Activated naive CD4-positive, alpha-beta T cell treated with anti-CD3 and anti-CD28 coated beads for 36 hours (primary cell): ENCODE measurements around the gene PXK. TPM values are rescaled to one million over a fixed set of nuclear protein-coding genes. Genes with fewer than 3 reads are reported as not detected.

Experiments used
- CTCF ChIA-PET: fragments of 350-600 bp; sonication (Branson Sonifier 250); formaldehyde crosslinking; loops from one replicate; lab custom pipeline; 2021; ENCODE audit warnings: antibody characterized with exemption; lab: Charles Lee
- DNase-seq: peaks from one replicate; pipeline ENCODE4 v3.0.0-alpha.2; 2020
- H3K27ac Mint-ChIP-seq: one replicate; pipeline ENCODE4 v1.8.0; 2021; ENCODE audit warnings: mild to moderate bottlenecking, mixed read lengths
- H3K27me3 Mint-ChIP-seq: one replicate; pipeline ENCODE4 v1.8.0; 2021; ENCODE audit warnings: low read depth, mixed read lengths
- H3K36me3 Mint-ChIP-seq: one replicate; pipeline ENCODE4 v1.8.0; 2021; ENCODE audit warnings: low read depth, mixed read lengths
- H3K4me1 Mint-ChIP-seq: one replicate; pipeline ENCODE4 v1.8.0; 2021; ENCODE audit warnings: low read depth, mixed read lengths
- H3K4me3 Mint-ChIP-seq: one replicate; pipeline ENCODE4 v1.8.0; 2021; ENCODE audit warnings: mild to moderate bottlenecking, moderate library complexity, mixed read lengths
- H3K9me3 Mint-ChIP-seq: one replicate; pipeline ENCODE4 v1.8.0; 2021; ENCODE audit warnings: mixed read lengths
- intact Hi-C: fragments of 100-400 bp; cut with micrococcal nuclease; formaldehyde crosslinking; loops from one replicate; pipeline ENCODE4 v1.15.1; 2023
- total RNA-seq, 2 experiments: library from RNA; stranded (reverse); gene quantifications; one replicate each; pipeline ENCODE4 v1.2.3, GENCODE V29; 2021

Gene PXK
- total RNA-seq, 2 experiments from 2014 or later = 44.7 to 46.1 TPM

DNA sequence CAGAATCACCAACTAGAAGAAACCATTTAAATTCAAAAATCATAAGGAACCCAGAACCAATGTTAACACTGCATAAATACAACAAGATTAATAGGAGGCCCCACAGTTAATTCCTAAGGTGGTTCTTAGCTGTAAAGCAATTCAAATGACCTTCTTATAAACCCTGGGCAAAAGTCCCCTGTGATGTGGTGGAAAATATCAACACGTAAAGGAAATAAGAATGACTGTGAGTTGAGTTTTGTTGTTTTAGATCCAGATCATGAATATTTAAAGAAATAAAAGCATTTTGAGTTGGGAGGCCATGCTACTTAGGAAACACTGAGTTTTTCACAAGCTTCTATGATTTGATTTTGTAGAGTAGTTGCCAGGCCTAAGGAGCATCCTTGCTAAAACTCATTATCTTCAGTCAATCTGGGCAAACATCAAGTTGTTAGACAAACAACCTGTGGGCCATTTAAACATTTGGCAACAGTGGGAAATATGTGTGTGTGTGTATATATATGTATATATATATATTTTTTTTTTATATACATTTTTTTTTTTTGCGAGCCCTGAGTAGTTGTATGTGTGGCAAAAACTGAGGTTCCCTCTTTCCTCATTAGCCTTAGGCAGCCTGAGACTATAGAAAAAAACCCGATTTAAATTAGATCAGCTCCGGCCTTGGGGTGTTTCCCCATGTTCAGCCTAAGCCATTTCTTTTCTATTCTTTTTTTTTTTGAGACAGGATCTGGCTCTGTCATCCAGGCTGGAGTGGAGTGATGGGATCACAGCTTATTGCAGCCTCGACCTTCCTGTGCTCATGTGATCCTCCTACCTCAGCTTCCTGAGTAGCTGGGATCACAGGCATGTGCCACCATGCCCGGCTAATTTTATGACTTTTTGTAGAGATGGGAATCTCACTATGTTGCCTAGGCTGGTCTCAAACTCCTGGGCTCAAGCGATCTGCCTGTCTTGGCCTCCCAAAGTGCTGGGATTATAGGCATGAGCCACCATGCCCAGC, 8.0 kb upstream of the PXK start:
- peak overlapping the region; percentile 89 for H3K27ac Mint-ChIP-seq
- no peaks in the 10 kb centered on the region for H3K9me3 Mint-ChIP-seq
- H3K27me3 Mint-ChIP-seq = no peaks in the 10 kb centered on the region
- no peaks in the 10 kb centered on the region for H3K36me3 Mint-ChIP-seq
- CTCF ChIA-PET = interaction anchor here (0.6 to 2.3 kb wide), 7 partner anchors 10 to 209 kb away, joined by 3 to 21 read pairs (median 4); partner anchors contain the start of genes HTD2, PXK and RPP14
- intact Hi-C loops = loop anchor here (1.0 to 2.0 kb wide), 5 partner anchors 11 to 168 kb away; partner anchors contain the start of gene KCTD6
- peaks cover 42% of the 10 kb centered on the region for H3K4me1 Mint-ChIP-seq
- peak overlapping the region; percentile 16 for H3K4me3 Mint-ChIP-seq
- peak; percentile 21 for DNase-seq

DNA sequence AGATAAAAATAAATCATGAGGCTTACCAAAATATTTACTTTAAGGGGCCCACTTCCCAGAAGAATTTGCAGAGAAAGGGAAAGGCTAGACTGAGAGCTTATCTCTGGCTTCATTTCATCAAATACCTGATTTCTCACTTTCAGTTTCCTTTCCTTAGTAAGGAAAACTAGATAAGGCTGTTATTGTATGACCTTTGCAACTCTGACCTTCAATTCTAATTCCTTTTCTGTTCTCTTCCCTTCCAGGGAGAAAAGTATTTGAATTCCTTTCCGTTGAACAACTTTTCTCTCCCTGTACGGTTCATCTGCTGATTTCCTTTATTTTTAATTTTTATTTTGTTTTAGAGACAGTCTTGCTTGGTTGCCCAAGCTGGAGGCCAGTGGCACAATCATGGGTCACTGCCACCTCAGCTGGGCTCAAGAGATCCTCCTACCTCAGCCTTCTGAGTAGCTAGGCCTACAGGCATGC, 7.1 kb upstream of the PXK start:
- Mint-ChIP-seq H3K27me3 (no peaks in the 10 kb centered on the region), H3K4me3 (no peak overlapping the region), H3K4me1 (peaks cover 42% of the 10 kb centered on the region), H3K36me3 (no peaks in the 10 kb centered on the region), H3K9me3 (no peaks in the 10 kb centered on the region), H3K27ac (peak overlapping the region; percentile 89)
- CTCF ChIA-PET = interaction anchor here (1.3 to 2.3 kb wide), 4 partner anchors 9 to 208 kb away, joined by 4 to 21 read pairs (median 8); partner anchors contain the start of genes HTD2, PXK and RPP14
- DNase-seq = no peak
- intact Hi-C loops = loop anchor here (2.0 kb wide), 2 partner anchors 29 to 137 kb away; no protein-coding TSS in a partner anchor

DNA sequence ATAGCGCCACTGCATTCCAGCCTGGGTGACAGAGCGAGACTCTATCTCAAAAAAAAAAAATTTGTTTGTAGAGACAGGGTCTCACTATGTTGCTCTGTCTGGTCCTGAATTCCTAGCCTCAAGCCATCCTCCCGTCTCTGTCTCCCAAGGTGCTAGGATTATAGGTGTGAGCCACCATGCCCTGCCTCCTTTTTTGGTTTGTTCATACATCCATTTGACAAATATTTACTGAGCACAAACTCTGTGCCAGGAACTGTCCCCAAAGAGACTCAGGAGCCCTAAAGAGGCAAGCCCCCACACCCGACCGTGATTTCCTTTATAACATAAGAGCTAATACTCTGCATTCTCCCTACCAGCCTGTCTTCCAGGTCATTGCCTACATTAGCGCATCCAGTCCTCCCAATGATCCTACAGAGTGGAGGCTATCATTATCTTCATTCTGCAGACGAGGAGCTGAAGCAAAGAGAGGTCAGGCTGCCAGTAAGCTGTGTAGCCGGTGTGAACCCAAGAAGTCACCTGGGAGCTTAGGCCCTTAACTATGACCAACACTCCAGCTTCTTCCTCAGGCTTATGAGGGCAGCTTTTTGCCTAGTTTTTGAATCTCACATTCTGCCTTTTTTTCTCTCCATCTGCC, 6.3 kb upstream of the PXK start:
- CTCF ChIA-PET = interaction anchor here (0.6 to 2.1 kb wide), 3 partner anchors 8 to 169 kb away, joined by 3 to 8 read pairs (median 4); partner anchors contain the start of genes HTD2 and RPP14

DNA sequence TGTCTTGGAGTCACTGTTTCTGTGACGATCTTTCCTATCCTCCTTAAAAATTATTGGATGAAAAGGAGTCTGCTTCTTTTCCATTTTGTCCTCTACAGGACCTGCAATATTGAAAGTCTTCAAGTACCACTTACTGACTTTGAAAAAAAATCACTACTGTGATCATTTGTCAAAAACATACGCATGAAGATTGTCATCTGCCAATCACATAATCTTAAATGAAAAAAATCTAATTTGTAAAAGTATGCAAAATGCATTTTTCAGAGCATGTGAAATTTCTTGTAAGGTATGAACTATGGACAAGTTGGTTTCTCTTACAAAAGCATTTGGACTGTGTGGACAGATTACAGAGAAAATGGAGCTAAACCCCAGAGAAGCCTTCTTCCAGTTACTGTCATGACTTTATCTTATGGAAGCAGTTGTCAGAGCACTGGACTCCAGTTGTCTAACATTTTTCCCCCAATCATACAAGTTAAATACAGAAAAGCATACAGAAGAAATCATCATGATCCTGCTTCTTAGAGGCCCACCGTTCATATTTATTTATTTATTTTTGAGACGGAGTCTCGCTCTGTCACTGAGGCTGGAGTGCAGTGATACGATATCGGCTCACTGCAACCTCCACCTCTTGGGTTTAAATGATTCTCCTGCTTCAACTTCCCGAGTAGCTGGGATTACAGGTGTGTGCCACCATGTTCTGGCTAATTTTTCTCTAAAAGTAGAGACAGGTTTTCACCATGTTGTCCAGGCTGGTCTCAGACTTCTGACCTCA, 3.4 kb upstream of the PXK start:
- intact Hi-C loops = no loop called here
- H3K4me3 Mint-ChIP-seq = no peak overlapping the region
- no peak for DNase-seq
- H3K36me3 Mint-ChIP-seq = no peaks in the 10 kb centered on the region
- no peaks in the 10 kb centered on the region for H3K9me3 Mint-ChIP-seq
- H3K27me3 Mint-ChIP-seq = no peaks in the 10 kb centered on the region
- no peak overlapping the region for H3K27ac Mint-ChIP-seq
- H3K4me1 Mint-ChIP-seq = peaks cover 30% of the 10 kb centered on the region
- CTCF ChIA-PET = interaction anchor here (0.6 kb wide), 1 partner anchor 108 kb away, joined by 3 read pairs; no protein-coding TSS in a partner anchor

More for the DNA sequence above, 6.3 kb upstream of the PXK start:
- Mint-ChIP-seq H3K9me3 (no peaks in the 10 kb centered on the region), H3K4me1 (peaks cover 39% of the 10 kb centered on the region), H3K27me3 (no peaks in the 10 kb centered on the region), H3K36me3 (no peaks in the 10 kb centered on the region), H3K4me3 (no peak overlapping the region), H3K27ac (no peak overlapping the region)
- no peak for DNase-seq
- intact Hi-C loops = no loop called here

DNA sequence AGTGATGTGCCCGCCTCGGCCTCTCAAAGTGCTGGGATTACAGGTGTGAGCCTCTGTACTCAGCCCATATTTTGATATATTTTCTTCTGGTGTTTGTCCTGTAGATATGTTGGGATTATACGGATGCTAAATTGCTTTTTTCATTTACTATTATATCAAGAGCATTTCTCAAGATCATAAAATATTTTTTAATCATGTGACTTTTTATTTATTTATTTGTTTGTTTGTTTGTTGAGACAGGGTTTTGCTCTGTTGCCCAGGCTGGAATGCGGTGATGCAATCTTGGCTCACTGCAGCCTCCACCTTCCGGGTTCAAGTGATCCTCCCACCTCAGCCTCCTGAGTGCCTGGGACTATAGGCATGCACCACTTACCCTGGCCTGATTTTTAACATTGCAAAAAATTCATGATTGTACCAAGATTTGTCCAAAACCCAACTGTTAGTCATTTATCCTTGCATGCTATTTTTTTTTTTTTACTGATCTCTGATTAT, 2.7 kb upstream of the PXK start:
- Mint-ChIP-seq H3K27me3 (no peaks in the 10 kb centered on the region), H3K9me3 (no peaks in the 10 kb centered on the region), H3K4me3 (no peak overlapping the region), H3K36me3 (no peaks in the 10 kb centered on the region), H3K4me1 (peaks cover 30% of the 10 kb centered on the region), H3K27ac (no peak overlapping the region)
- DNase-seq = no peak
- intact Hi-C loops = no loop called here
- CTCF ChIA-PET = interaction anchor here (0.6 to 2.4 kb wide), 2 partner anchors 9 to 108 kb away, joined by 3 to 7 read pairs; no protein-coding TSS in a partner anchor

DNA sequence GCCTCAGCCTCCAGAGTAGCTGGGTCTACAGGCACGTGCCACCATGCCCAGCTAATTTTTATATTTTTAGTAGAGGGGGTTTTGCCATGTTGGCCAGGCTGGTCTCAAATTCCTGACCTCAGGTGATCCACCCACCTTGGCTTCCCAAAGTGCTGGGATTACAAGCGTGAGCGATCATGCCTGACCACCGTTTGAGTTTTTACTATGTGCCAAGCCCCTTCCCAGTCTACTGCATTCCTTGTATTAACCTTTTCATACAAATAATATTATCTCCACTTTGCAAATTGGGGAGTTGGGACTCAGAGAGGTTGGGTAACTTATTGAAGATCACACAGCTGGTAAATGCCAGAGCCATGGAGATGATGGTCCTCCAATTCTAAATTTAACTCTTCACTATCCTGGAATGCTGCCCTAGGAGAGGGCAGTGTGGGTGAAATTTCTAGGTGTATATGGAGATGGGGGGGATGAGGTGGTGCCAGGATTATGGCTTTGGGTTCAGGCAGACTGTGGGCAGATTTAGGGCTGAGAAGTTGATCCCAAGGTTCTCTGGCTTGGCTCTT, 1.0 kb upstream of the PXK start:
- intact Hi-C loops = loop anchor here (1.0 to 2.0 kb wide), 5 partner anchors 15 to 201 kb away; partner anchors contain the start of genes HTD2, KCTD6 and RPP14
- peaks cover 9% of the 10 kb centered on the region for H3K36me3 Mint-ChIP-seq

DNA sequence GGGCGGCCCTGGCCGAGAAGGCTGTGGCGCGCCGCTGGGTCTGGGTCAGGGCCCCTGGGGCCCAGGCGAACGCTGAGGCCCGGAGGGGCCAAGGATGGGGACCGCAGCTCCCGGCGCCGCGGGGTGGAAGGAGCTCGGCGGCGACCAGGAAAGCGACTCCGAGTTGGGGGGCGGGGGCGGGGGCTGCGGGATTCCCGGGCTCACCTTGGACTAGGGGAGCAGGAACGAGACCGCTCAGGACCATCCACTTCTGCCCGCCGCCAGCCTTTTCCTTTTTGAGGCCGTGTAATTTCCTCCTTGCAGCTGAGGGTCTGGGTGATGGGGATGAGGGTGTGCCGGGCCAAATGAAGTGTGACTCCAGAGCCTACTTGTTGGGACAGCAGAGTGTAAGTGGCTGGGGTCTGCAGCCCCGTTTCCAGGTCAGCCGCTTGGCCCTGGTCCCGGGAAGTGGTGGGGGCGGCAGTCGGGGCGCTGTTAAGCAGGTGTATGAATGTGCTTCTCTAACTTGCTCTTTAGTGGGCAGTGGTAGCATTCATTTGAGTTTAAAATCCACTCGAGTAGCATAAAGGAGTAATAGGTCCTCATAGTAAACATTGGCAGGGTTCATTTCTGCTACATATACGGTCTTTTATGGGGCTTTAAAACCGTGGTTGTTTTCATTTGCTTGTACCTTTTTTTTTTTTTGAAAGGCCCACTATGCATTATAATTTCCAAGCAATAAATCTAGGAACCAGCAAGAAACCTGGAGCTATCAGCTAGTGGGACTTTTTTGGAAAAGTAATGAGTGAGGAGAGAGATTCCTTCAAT, 717 bp downstream of the PXK start:
- intact Hi-C loops = loop anchor here (1.0 to 2.0 kb wide), 6 partner anchors 13 to 199 kb away; partner anchors contain the start of gene PDHB
- CTCF ChIA-PET = interaction anchor here (0.6 to 4.8 kb wide), 8 partner anchors 9 to 851 kb away, joined by 3 to 22 read pairs (median 4); partner anchors contain the start of genes HTD2 and RPP14
- H3K4me1 Mint-ChIP-seq = peaks cover 28% of the 10 kb centered on the region
- peak overlapping the region; percentile 100 for H3K4me3 Mint-ChIP-seq
- no peaks in the 10 kb centered on the region for H3K9me3 Mint-ChIP-seq
- H3K36me3 Mint-ChIP-seq = peaks cover 12% of the 10 kb centered on the region
- no peaks in the 10 kb centered on the region for H3K27me3 Mint-ChIP-seq
- H3K27ac Mint-ChIP-seq = peak overlapping the region; percentile 91
- DNase-seq = peak; percentile 45

More for the DNA sequence above, 1.0 kb upstream of the PXK start:
- Mint-ChIP-seq H3K4me3 (peak overlapping the region; percentile 13), H3K9me3 (no peaks in the 10 kb centered on the region), H3K27me3 (no peaks in the 10 kb centered on the region), H3K27ac (no peak overlapping the region), H3K4me1 (peaks cover 29% of the 10 kb centered on the region)
- CTCF ChIA-PET = interaction anchor here (0.7 to 2.4 kb wide), 4 partner anchors 10 to 357 kb away, joined by 3 to 7 read pairs (median 4); partner anchors contain the start of genes HTD2, KCTD6 and RPP14
- DNase-seq = no peak

DNA sequence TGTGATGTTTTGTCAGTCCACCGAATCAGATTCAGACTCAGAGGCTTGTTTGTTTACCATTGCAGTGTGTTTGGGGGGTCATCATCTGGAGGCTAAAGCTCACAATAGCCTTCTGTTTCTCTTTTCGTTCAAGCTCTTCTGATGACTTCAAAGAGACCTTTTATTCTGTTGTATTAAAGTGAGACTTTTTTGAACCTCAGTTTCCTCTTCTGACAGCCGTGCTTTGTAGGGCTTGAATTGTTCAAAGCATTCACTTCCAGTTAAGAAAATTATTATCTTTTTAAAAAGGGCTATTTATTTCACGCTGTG, 1.3 kb downstream of the PXK start:
- Mint-ChIP-seq H3K4me3 (peak overlapping the region; percentile 100), H3K4me1 (peaks cover 28% of the 10 kb centered on the region), H3K27me3 (no peaks in the 10 kb centered on the region), H3K36me3 (peaks cover 14% of the 10 kb centered on the region), H3K9me3 (no peaks in the 10 kb centered on the region), H3K27ac (peak overlapping the region; percentile 91)
- intact Hi-C loops = loop anchor here (2.0 kb wide), 2 partner anchors 13 to 99 kb away; partner anchors contain the start of gene PDHB
- CTCF ChIA-PET = interaction anchor here (0.6 to 4.8 kb wide), 7 partner anchors 9 to 1960 kb away, joined by 4 to 22 read pairs (median 5); partner anchors contain the start of genes HTD2 and RPP14
- no peak for DNase-seq

DNA sequence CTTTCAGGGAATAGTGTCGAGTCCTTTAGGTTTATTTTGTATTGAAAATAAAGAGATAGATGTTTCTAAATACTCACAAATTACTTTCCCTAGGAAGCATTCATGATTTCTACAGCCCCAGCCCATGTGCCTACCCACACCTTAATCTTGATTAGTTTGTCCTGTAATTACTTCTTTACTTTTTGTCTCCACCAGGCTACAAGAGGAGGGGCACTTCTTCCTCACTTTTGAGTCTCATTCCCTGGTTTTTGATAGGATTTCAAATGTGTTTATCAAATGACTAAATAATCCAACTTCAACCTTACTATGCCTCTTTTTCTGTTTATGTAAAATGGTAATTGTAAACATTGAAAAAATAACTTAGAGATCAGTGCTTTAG, 1.8 kb downstream of the PXK start:
- Mint-ChIP-seq H3K4me3 (peak overlapping the region; percentile 100), H3K27me3 (no peaks in the 10 kb centered on the region), H3K27ac (peak overlapping the region; percentile 91), H3K36me3 (peaks cover 18% of the 10 kb centered on the region), H3K4me1 (peaks cover 28% of the 10 kb centered on the region), H3K9me3 (no peaks in the 10 kb centered on the region)
- no peak for DNase-seq
- intact Hi-C loops = loop anchor here (2.0 kb wide), 2 partner anchors 14 to 98 kb away; partner anchors contain the start of gene PDHB
- CTCF ChIA-PET = interaction anchor here (0.7 to 4.8 kb wide), 9 partner anchors 8 to 1960 kb away, joined by 4 to 22 read pairs (median 5); partner anchors contain the start of genes HTD2 and RPP14

DNA sequence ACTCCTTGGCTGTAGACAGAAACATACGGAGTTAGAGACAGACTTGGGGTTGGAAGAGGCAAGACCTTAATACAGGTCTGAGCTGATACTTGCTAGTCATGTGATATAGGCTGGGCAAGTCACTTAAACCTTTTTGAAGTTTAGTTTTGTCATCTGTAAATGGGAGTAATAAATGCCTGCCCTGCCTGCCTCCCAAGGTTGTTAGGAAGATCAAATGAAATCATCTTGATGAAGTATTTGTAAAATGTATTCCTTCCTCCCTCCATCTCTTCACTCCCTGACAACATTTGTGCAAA, 2.9 kb downstream of the PXK start:
- no peak for DNase-seq
- Mint-ChIP-seq H3K9me3 (no peaks in the 10 kb centered on the region), H3K4me1 (peaks cover 28% of the 10 kb centered on the region), H3K36me3 (peaks cover 19% of the 10 kb centered on the region), H3K4me3 (peak overlapping the region; percentile 62), H3K27me3 (no peaks in the 10 kb centered on the region), H3K27ac (peak overlapping the region; percentile 91)
- CTCF ChIA-PET = interaction anchor here (0.5 to 4.8 kb wide), 7 partner anchors 11 to 1739 kb away, joined by 3 to 22 read pairs (median 4); partner anchors contain the start of genes HTD2, KCTD6 and RPP14
- intact Hi-C loops = loop anchor here (1.0 to 2.0 kb wide), 3 partner anchors 11 to 97 kb away; partner anchors contain the start of gene PDHB
